Measurements from ENCODE around the gene CPXM2.

CPXM2 gene

GRCh38 chr10:123863183-123863575 is 28.4 kb downstream of the CPXM2 start:
- DNase-seq, result no peak
- H3K27me3 ChIP-seq (ENCODE audit: insufficient read depth, low read depth, severe bottlenecking), result peaks cover 95% of the 10 kb centered on the region
- H3K4me3 ChIP-seq (ENCODE audit: low read depth, low read length), result no peak overlapping the region
- no peaks in the 10 kb centered on the region for H3K36me3 ChIP-seq
- H3K9me3 ChIP-seq (ENCODE audit: severe bottlenecking), result no peaks in the 10 kb centered on the region
- no peak for TF ChIP-seq CTCF (IDR thresholded peaks at IDR 0.05; ENCODE audit: low read depth, low read length)
- H3K27ac ChIP-seq, result no peak overlapping the region

GRCh38 chr10:123862421-123863182 is 29.0 kb downstream of the CPXM2 start:
- Histone ChIP-seq H3K9me3 (ENCODE audit: severe bottlenecking) (no peaks in the 10 kb centered on the region), H3K36me3 (no peaks in the 10 kb centered on the region), H3K27me3 (ENCODE audit: insufficient read depth, low read depth, severe bottlenecking) (peaks cover 95% of the 10 kb centered on the region), H3K4me3 (ENCODE audit: low read depth, low read length) (no peak overlapping the region), H3K27ac (no peak overlapping the region)
- no peak for TF ChIP-seq CTCF (IDR thresholded peaks at IDR 0.05; ENCODE audit: low read depth, low read length)
- no peak for DNase-seq

- peaks cover 96% of the 10 kb centered on the region for H3K27me3 ChIP-seq (ENCODE audit: insufficient read depth, low read depth, severe bottlenecking)
- H3K27ac ChIP-seq, result no peak overlapping the region
- H3K9me3 ChIP-seq (ENCODE audit: severe bottlenecking), result no peaks in the 10 kb centered on the region
- TF ChIP-seq CTCF (IDR thresholded peaks at IDR 0.05; ENCODE audit: low read depth, low read length), result no peak
- H3K36me3 ChIP-seq, result no peaks in the 10 kb centered on the region
- no peak for DNase-seq
- H3K4me3 ChIP-seq (ENCODE audit: low read depth, low read length), result no peak overlapping the region
Observed at GRCh38 chr10:123860856-123861255, 30.8 kb downstream of the CPXM2 start.

- no peaks in the 10 kb centered on the region for H3K9me3 ChIP-seq (ENCODE audit: severe bottlenecking)
Observed at GRCh38 chr10:123860209-123860608, 31.4 kb downstream of the CPXM2 start.

GRCh38 chr10:123859653-123860050 is 32.0 kb downstream of the CPXM2 start:
- no peak overlapping the region for H3K4me3 ChIP-seq (ENCODE audit: low read depth, low read length)
- no peaks in the 10 kb centered on the region for H3K36me3 ChIP-seq
- no peaks in the 10 kb centered on the region for H3K9me3 ChIP-seq (ENCODE audit: severe bottlenecking)
- TF ChIP-seq CTCF (IDR thresholded peaks at IDR 0.05; ENCODE audit: low read depth, low read length), result no peak
- H3K27me3 ChIP-seq (ENCODE audit: insufficient read depth, low read depth, severe bottlenecking), result peaks cover 96% of the 10 kb centered on the region
- H3K27ac ChIP-seq, result no peak overlapping the region
- DNase-seq, result no peak

More at GRCh38 chr10:123860209-123860608, 31.4 kb downstream of the CPXM2 start:
- Histone ChIP-seq H3K27ac (no peak overlapping the region), H3K36me3 (no peaks in the 10 kb centered on the region), H3K4me3 (ENCODE audit: low read depth, low read length) (no peak overlapping the region), H3K27me3 (ENCODE audit: insufficient read depth, low read depth, severe bottlenecking) (peaks cover 96% of the 10 kb centered on the region)
- no peak for TF ChIP-seq CTCF (IDR thresholded peaks at IDR 0.05; ENCODE audit: low read depth, low read length)
- no peak for DNase-seq

Measured in WERI-Rb-1 (cell line).